ENCODE results near the gene EHD4. TPM values are rescaled to one million over a fixed set of nuclear protein-coding genes. Genes with fewer than 3 reads are reported as not detected.

EHD4 gene
- total and polyA plus RNA-seq, 2 donors (not counting 3 experiments of a cell fraction or from before 2014, with no cell fraction given) = 96.7 to 128 TPM

- no peak overlapping the region for H3K9ac ChIP-seq (replicated peaks; ENCODE audit: extremely low read depth, insufficient read depth, low read length)
- ChIA-PET POLR2A (no interaction called here), CTCF (interaction anchor here (0.6 to 11.0 kb wide), 22 partner anchors 9 to 395 kb away, joined by 3 to 116 read pairs (median 6); partner anchors contain the start of gene EHD4)
- no peak overlapping the region for H3K4me2 ChIP-seq (ENCODE audit: insufficient read depth, low read length)
- TF ChIP-seq FOS (IDR thresholded peaks at IDR 0.05; ENCODE audit: borderline replicate concordance, insufficient read depth, low read length) (no peak), CTCF (IDR thresholded peaks at IDR 0.05; ENCODE audit: extremely low read depth in 1 of 2, insufficient read depth in 1 of 2, low read depth in 1 of 2, low read length in 2 of 2) (no peak), EZH2 (IDR thresholded peaks at IDR 0.05; ENCODE audit: borderline replicate concordance, low read depth, low read length, severe bottlenecking) (no peak), GATA2 (IDR thresholded peaks at IDR 0.05; ENCODE audit: insufficient read depth, insufficient read length, low read depth, low read length) (no peak), JUN (IDR thresholded peaks at IDR 0.05; ENCODE audit: borderline replicate concordance, insufficient read depth, insufficient read length, low read depth) (no peak), POLR2A (IDR thresholded peaks at IDR 0.05; ENCODE audit: low read depth, low read length) (no peak), POLR2AphosphoS5 (IDR thresholded peaks at IDR 0.05; ENCODE audit: insufficient read depth, low read depth, low read length) (no peak), MAX (IDR thresholded peaks at IDR 0.05; ENCODE audit: insufficient read depth, insufficient read length) (no peak), MYC (IDR thresholded peaks at IDR 0.05; ENCODE audit: low read depth, low read length) (no peak)
- BruUV-seq (replicated peaks) = no TSS peak
- intact Hi-C loops (cut with micrococcal nuclease) (no loop called here), dilution Hi-C loops (cut with MboI; ENCODE audit: extremely low pct_ligation_motif_present, low sequenced_read_pairs) (no loop called here)
- DNase-seq (ENCODE audit: low read depth, low spot score) (no peak), FAIRE-seq (no peak)
- no peaks in the 10 kb centered on the region for H3K9me1 ChIP-seq (replicated peaks; ENCODE audit: control insufficient read depth, extremely low read depth, insufficient read depth, low read length)
- H3K27me3 ChIP-seq (ENCODE audit: control insufficient read depth in 2 of 2, insufficient read depth in 2 of 2, low read length in 2 of 2) = no peaks in the 10 kb centered on the region
- H3K9me3 ChIP-seq (replicated peaks; ENCODE audit: control insufficient read depth, insufficient read depth, low read length) = no peaks in the 10 kb centered on the region
- H3K27ac ChIP-seq (ENCODE audit: insufficient read depth, low read depth, low read length) = no peak overlapping the region
- no peaks in the 10 kb centered on the region for H3K79me2 ChIP-seq (ENCODE audit: control insufficient read depth, insufficient read depth, low read length)
- no peak overlapping the region for H3K4me3 ChIP-seq (replicated peaks in 1 of 3; ENCODE audit: insufficient read depth in 1 of 3, low read depth in 1 of 3, low read length in 3 of 3)
- H4K20me1 ChIP-seq (replicated peaks; ENCODE audit: control insufficient read depth, extremely low read depth, insufficient read depth, low read length) = no peaks in the 10 kb centered on the region
- peaks cover 5% of the 10 kb centered on the region for H3K4me1 ChIP-seq (ENCODE audit: control insufficient read depth, extremely low read depth, insufficient read depth, low read length)
- no peaks in the 10 kb centered on the region for H3K36me3 ChIP-seq (ENCODE audit: control insufficient read depth in 2 of 2, extremely low read depth in 1 of 2, insufficient read depth in 2 of 2, low read length in 2 of 2)
- no peak overlapping the region for H2AFZ ChIP-seq (ENCODE audit: low read depth, low read length)
Measured at GRCh38 chr15:41990243-41990605, 17.9 kb upstream of the EHD4 start.
